Measurements from ENCODE around the gene ITGAX.

DNA sequence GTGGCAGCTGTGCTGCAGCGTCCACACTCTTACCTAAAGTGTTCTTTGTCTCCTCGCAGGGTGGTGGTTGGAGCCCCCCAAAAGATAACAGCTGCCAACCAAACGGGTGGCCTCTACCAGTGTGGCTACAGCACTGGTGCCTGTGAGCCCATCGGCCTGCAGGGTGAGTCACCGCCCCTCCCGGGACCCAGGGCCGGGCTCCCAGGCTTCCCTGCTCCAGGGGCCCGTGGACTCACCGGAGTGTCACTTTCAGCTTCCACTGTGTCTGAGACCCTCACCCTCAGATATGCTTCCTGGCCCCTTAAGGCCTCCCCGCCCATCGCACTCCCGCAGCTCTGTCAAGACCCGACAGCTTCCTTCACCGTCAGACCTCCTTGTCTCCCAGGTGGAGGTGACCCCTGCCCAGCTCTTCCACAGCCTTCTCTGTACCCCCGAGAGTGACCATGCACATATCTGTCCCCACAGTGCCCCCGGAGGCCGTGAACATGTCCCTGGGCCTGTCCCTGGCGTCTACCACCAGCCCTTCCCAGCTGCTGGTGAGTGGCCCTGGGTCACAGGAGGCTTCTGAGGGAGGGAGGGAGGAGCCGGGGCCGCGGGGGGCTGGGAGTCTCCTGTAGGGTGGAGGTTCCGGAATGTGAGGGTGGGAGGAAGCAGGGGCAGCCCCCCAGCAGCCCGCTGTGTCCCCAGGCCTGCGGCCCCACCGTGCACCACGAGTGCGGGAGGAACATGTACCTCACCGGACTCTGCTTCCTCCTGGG lies 1.8 kb downstream of the ITGAX start:
- TF ChIP-seq, protein P1, sequence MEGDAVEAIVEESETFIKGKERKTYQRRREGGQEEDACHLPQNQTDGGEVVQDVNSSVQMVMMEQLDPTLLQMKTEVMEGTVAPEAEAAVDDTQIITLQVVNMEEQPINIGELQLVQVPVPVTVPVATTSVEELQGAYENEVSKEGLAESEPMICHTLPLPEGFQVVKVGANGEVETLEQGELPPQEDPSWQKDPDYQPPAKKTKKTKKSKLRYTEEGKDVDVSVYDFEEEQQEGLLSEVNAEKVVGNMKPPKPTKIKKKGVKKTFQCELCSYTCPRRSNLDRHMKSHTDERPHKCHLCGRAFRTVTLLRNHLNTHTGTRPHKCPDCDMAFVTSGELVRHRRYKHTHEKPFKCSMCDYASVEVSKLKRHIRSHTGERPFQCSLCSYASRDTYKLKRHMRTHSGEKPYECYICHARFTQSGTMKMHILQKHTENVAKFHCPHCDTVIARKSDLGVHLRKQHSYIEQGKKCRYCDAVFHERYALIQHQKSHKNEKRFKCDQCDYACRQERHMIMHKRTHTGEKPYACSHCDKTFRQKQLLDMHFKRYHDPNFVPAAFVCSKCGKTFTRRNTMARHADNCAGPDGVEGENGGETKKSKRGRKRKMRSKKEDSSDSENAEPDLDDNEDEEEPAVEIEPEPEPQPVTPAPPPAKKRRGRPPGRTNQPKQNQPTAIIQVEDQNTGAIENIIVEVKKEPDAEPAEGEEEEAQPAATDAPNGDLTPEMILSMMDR (IDR thresholded peaks at IDR 0.05; ENCODE audit: control extremely low read depth in 1 of 3, insufficient read depth in 1 of 3, low read depth in 1 of 3, low read length in 3 of 3): peak; percentile 18 to 40 (median 39); a peak in 3 of 4 replicates
- TF ChIP-seq BCL11A (IDR thresholded peaks at IDR 0.05; ENCODE audit: low read depth in 2 of 2, low read length in 2 of 2) (no peak), JUN (IDR thresholded peaks at IDR 0.05; ENCODE audit: low read depth, low read length) (no peak), TEAD4 (IDR thresholded peaks at IDR 0.05; ENCODE audit: low read depth, low read length) (no peak)

Measured in H1 (cell line).